GM10248 (cell line): ENCODE measurements around the gene ZNF106.

Experiments
- CTCF ChIA-PET: fragments of 300-600 bp; sonication (Branson Sonifier 250); formaldehyde crosslinking; extraction: SDS; loops from one replicate; lab custom pipeline; 2021; ENCODE audit warnings: antibody characterized with exemption; lab: Yijun Ruan, JAX
- POLR2A ChIA-PET: fragments of 350-650 bp; sonication (Branson Sonifier 250); formaldehyde crosslinking; extraction: SDS; loops from one replicate; lab custom pipeline; 2020; ENCODE audit warnings: antibody characterized with exemption; lab: Yijun Ruan, JAX
- DNase-seq: peaks from one replicate; pipeline ENCODE4 v3.0.0; 2012; ENCODE audit errors: extremely low spot score
- TF ChIP-seq, protein P1 (sequence below): IDR thresholded peaks from 2 replicates; pipeline ENCODE4 v1.5.1; 2012; ENCODE audit warnings: mild to moderate bottlenecking, low read depth; ENCODE audit errors: extremely low read depth, missing control alignments, control extremely low read depth

ZNF106 gene

DNA sequence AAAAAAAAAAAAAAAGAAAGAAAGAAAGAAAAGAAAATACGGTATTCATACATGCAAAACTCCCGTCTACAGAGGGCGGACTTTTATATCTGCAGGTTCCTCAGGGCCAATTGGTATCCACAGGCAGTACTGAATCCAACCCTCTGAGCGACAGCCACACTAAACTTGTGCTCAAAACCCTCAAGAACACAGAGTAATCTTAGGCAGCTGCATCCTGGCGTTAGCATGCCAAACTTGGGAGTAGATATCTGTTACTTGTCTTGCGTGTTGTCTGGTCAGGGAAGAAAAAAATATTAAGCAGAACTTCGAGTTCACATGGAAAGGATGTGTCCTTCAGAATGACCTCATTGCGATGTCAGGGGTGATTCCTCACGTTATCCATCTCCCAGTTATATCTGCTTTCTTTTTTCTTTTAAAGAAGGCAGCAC, 17.3 kb upstream of the ZNF106 start:
- TF ChIP-seq, protein P1, sequence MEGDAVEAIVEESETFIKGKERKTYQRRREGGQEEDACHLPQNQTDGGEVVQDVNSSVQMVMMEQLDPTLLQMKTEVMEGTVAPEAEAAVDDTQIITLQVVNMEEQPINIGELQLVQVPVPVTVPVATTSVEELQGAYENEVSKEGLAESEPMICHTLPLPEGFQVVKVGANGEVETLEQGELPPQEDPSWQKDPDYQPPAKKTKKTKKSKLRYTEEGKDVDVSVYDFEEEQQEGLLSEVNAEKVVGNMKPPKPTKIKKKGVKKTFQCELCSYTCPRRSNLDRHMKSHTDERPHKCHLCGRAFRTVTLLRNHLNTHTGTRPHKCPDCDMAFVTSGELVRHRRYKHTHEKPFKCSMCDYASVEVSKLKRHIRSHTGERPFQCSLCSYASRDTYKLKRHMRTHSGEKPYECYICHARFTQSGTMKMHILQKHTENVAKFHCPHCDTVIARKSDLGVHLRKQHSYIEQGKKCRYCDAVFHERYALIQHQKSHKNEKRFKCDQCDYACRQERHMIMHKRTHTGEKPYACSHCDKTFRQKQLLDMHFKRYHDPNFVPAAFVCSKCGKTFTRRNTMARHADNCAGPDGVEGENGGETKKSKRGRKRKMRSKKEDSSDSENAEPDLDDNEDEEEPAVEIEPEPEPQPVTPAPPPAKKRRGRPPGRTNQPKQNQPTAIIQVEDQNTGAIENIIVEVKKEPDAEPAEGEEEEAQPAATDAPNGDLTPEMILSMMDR: no peak
- DNase-seq: no peak
- POLR2A ChIA-PET: no interaction called here
- CTCF ChIA-PET: interaction anchor here (2.3 kb wide), 1 partner anchor 13 kb away, joined by 6 read pairs; the partner anchor contains the start of gene SNAP23

DNA sequence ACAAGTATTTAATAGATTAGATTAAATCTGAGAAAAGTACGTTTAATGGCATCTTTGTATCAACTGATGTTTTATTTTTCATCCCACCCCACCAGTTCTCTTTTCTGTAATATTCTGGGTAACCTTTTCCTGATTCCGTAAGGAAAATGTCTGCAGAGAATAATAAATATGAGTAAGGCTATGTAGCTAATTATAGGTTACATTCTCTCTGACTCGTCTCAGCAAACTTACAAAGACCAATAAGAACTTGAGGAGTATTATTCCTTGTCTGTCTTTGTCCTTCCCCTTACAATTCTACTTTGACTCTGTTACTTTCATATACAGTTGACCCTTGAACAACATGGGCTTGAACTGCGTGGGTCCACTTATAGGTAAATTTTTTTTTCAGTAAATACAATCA, 16.6 kb upstream of the ZNF106 start:
- ChIA-PET CTCF (interaction anchor here (2.3 kb wide), 1 partner anchor 12 kb away, joined by 6 read pairs; the partner anchor contains the start of gene SNAP23), POLR2A (no interaction called here)
- DNase-seq: no peak
- TF ChIP-seq, protein P1: no peak

DNA sequence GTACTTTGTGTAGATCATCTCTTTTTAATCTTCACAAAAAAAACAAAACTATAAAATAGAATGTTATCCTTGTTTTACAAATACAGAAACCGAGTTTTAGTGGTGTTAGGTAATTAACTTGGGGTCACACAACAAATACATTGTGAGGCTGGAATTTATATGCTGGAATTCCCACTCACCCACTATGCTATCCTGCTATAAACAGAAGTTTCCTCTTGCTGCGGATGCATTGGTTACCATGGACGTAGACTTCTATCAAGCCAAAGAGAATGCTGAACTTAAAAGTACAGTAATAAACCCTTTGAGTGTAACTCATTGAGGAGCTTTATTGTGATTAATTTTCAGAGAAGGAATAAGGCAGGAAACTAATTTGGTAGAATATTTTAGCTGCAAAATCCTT, 13.7 kb upstream of the ZNF106 start:
- TF ChIP-seq, protein P1: no peak
- POLR2A ChIA-PET: interaction anchor here (0.6 to 1.5 kb wide), 6 partner anchors 9 to 322 kb away, joined by 3 to 9 read pairs (median 4); partner anchors contain the start of genes SNAP23 and STARD9
- CTCF ChIA-PET: interaction anchor here (0.6 to 2.3 kb wide), 3 partner anchors 20 to 125 kb away, joined by 3 to 10 read pairs (median 6); no protein-coding TSS in a partner anchor
- no peak for DNase-seq

DNA sequence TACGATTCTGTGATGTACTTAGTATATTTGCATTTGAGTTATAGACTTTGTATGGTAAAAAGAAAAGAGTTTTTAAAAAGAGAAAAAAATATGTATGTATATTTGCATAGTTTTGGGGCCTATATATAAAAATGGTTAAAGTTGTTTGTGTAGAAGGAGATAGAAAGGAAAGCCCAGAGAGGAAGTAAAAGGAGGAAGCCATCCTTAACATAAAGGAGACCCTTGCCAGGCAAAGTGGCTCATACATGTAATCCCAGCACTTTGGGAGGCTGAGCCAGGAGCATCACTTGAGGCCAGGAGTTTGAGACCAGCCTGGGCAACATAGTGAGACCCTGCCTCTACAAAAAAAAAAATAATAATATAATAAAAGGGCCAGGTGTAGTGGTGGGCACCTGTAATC, 12.9 kb upstream of the ZNF106 start:
- TF ChIP-seq, protein P1: no peak
- CTCF ChIA-PET: no interaction called here
- no peak for DNase-seq
- POLR2A ChIA-PET: interaction anchor here (1.0 kb wide), 1 partner anchor 72 kb away, joined by 3 read pairs; the partner anchor contains the start of gene STARD9

DNA sequence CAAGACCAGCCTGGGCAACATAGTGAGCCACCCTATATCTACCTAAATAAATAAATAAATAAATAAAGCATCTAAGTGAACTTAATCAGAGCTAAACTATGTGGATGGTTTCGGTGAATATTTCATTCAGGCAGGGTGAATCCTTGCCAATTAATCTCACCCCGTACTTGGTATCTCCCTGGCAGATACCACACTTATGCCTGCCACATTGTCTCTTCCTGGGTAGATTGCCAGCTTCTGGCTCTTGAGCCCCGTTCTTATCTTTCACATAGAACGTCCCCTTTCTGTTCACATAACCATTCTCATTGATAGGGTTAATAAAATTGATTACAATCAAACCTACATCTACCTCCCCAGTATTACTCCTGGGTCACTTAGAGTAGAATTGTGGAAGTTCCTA, 11.5 kb upstream of the ZNF106 start:
- TF ChIP-seq, protein P1: no peak
- no peak for DNase-seq
- ChIA-PET CTCF (interaction anchor here (1.2 kb wide), 1 partner anchor 30 kb away, joined by 3 read pairs; no protein-coding TSS in a partner anchor), POLR2A (no interaction called here)

DNA sequence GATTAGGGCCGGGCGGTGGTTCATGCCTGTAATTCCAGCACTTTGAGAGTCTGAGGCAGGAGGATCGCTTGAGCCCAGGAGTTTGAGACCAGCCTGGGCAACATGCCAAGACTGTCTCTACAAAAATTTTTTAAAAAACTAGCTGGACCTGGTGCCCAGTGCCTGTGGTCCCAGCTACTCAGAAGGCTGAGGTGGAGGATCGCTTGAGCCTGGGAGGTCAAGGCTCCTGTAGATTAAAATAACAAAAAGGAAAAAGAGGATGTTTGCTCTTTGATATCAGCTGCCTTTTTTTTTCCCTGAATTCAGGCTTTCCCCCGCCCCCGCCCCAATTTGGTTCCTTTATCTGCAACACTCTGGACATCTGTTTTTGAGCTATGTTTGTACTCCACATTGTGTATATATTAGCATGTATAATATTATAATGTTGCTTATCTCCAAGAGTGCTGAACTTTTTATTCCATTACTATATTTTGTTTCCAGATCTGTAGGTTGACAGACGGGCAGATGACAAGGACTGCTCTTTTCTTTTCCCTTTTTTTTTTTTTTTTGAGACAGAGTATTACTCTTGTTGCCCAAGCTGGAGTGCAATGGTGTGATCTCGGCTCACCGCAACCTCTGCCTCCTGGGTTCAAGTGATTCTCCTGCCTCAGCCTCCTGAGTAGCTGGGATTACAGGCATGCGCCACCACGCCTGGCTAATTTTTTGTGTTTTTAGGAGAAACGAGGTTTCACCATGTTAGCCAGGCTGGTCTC, 9.1 kb upstream of the ZNF106 start:
- ChIA-PET CTCF (interaction anchor here (1.1 to 2.0 kb wide), 6 partner anchors 9 to 75 kb away, joined by 3 to 11 read pairs (median 3); partner anchors contain the start of genes STARD9 and ZNF106), POLR2A (interaction anchor here (0.6 kb wide), 1 partner anchor 19 kb away, joined by 5 read pairs; no protein-coding TSS in a partner anchor)
- TF ChIP-seq, protein P1: no peak
- no peak for DNase-seq
